WTC11 (cell line): ENCODE measurements around the gene MLLT1. TPM values are rescaled to one million over a fixed set of nuclear protein-coding genes. Genes with fewer than 3 reads are reported as not detected.

Source experiments
- ATAC-seq: fragments of 200-7000 bp; cut with Tn5 transposase; 2 replicates; pipeline ENCODE4 v1.10.0; 2021; ENCODE audit warnings: mild to moderate bottlenecking, moderate library complexity
- CTCF ChIA-PET: fragments of 300-600 bp; sonication (Branson Sonifier 250); formaldehyde crosslinking; loops from one replicate; lab custom pipeline; 2021; ENCODE audit warnings: antibody characterized with exemption; lab: Charles Lee
- POLR2A ChIA-PET: fragments of 350-600 bp; sonication (Branson Sonifier 250); formaldehyde crosslinking; loops from one replicate; lab custom pipeline; 2021; ENCODE audit warnings: antibody characterized with exemption; lab: Charles Lee
- DNase-seq: peaks from one replicate; pipeline ENCODE4 v3.0.0; 2021; ENCODE audit warnings: low spot score
- H3K27ac Mint-ChIP-seq: 2 replicates; pipeline ENCODE4 v1.8.0; 2021; ENCODE audit warnings: mixed read lengths
- H3K27me3 Mint-ChIP-seq: 2 replicates; pipeline ENCODE4 v1.8.0; 2021; ENCODE audit warnings: low read depth, mild to moderate bottlenecking, moderate library complexity, mixed read lengths
- H3K36me3 Mint-ChIP-seq: 2 replicates; pipeline ENCODE4 v1.8.0; 2021; ENCODE audit warnings: mixed read lengths
- H3K4me1 Mint-ChIP-seq: 2 replicates; pipeline ENCODE4 v1.8.0; 2022; ENCODE audit warnings: mixed read lengths
- H3K4me3 Mint-ChIP-seq: 2 replicates; pipeline ENCODE4 v1.8.0; 2021; ENCODE audit warnings: mild to moderate bottlenecking, moderate library complexity, mixed read lengths
- H3K9me3 Mint-ChIP-seq: 2 replicates; pipeline ENCODE4 v1.8.0; 2021; ENCODE audit warnings: mixed read lengths
- ATF1 ChIP-seq: sonication (generic); formaldehyde crosslinking; IDR thresholded peaks from 2 replicates; pipeline ENCODE4 v1.8.1; 2023; ENCODE audit warnings: mild to moderate bottlenecking, moderate library complexity, missing genetic modification reagents
- E2F1 ChIP-seq: sonication (generic); formaldehyde crosslinking; IDR thresholded peaks from 2 replicates; pipeline ENCODE4 v1.8.0; 2022; ENCODE audit warnings: mild to moderate bottlenecking, missing genetic modification reagents
- E2F5 ChIP-seq: sonication (generic); formaldehyde crosslinking; IDR thresholded peaks from 2 replicates; pipeline ENCODE4 v1.8.1; 2022; ENCODE audit warnings: mild to moderate bottlenecking, moderate library complexity, missing genetic modification reagents
- ESRRA ChIP-seq: sonication (generic); formaldehyde crosslinking; IDR thresholded peaks from 2 replicates; pipeline ENCODE4 v1.8.1; 2022; ENCODE audit warnings: mild to moderate bottlenecking, missing genetic modification reagents, borderline replicate concordance
- GRHL2 ChIP-seq: fragments of 250-450 bp; sonication (Bioruptor Pico); IDR thresholded peaks from 2 replicates; pipeline ENCODE4 v1.8.0; 2022; ENCODE audit warnings: mild to moderate bottlenecking, moderate library complexity; ENCODE audit not compliant: insufficient replicate concordance, severe bottlenecking
- IRF1 ChIP-seq: sonication (generic); formaldehyde crosslinking; IDR thresholded peaks from 2 replicates; pipeline ENCODE4 v1.8.0; 2023; ENCODE audit warnings: missing genetic modification reagents
- KAT7 ChIP-seq: sonication (generic); formaldehyde crosslinking; IDR thresholded peaks from 2 replicates; pipeline ENCODE4 v1.8.1; 2023; ENCODE audit warnings: missing genetic modification reagents, mild to moderate bottlenecking, borderline replicate concordance
- ZNF219 ChIP-seq: sonication (generic); formaldehyde crosslinking; IDR thresholded peaks from 2 replicates; pipeline ENCODE4 v1.8.0; 2023; ENCODE audit warnings: missing genetic modification reagents, mild to moderate bottlenecking, borderline replicate concordance
- ZNF317 ChIP-seq: sonication (generic); formaldehyde crosslinking; IDR thresholded peaks from 2 replicates; pipeline ENCODE4 v1.8.1; 2023; ENCODE audit warnings: low read depth, mild to moderate bottlenecking, moderate library complexity, missing genetic modification reagents, borderline replicate concordance
- total RNA-seq: library from RNA; stranded (reverse); gene quantifications from 3 replicates; pipeline ENCODE4 v1.2.3, GENCODE V29; 2021
- TF ChIP-seq, protein P1 (sequence below): sonication (generic); formaldehyde crosslinking; IDR thresholded peaks from 2 replicates; pipeline ENCODE4 v1.8.1; 2023; ENCODE audit warnings: mild to moderate bottlenecking, missing genetic modification reagents
- TF ChIP-seq, protein P2 (sequence below): sonication (generic); formaldehyde crosslinking; IDR thresholded peaks from 2 replicates; pipeline ENCODE4 v1.8.0; 2022; ENCODE audit warnings: mild to moderate bottlenecking, missing genetic modification reagents
- TF ChIP-seq, protein P3 (sequence below): sonication (generic); formaldehyde crosslinking; IDR thresholded peaks from 2 replicates; pipeline ENCODE4 v1.8.1; 2022; ENCODE audit warnings: missing genetic modification reagents, borderline replicate concordance

The MLLT1 gene
- total RNA-seq, 1 experiment from 2014 or later = 58.2 TPM

- TF ChIP-seq IRF1 (CRISPR knock-in tag) (no peak), E2F1 (CRISPR knock-in tag) (no peak), ZNF317 (no peak), GRHL2 (CRISPR knock-in tag) (no peak)
- TF ChIP-seq, protein P1, sequence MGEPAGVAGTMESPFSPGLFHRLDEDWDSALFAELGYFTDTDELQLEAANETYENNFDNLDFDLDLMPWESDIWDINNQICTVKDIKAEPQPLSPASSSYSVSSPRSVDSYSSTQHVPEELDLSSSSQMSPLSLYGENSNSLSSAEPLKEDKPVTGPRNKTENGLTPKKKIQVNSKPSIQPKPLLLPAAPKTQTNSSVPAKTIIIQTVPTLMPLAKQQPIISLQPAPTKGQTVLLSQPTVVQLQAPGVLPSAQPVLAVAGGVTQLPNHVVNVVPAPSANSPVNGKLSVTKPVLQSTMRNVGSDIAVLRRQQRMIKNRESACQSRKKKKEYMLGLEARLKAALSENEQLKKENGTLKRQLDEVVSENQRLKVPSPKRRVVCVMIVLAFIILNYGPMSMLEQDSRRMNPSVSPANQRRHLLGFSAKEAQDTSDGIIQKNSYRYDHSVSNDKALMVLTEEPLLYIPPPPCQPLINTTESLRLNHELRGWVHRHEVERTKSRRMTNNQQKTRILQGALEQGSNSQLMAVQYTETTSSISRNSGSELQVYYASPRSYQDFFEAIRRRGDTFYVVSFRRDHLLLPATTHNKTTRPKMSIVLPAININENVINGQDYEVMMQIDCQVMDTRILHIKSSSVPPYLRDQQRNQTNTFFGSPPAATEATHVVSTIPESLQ = no peak
- TF ChIP-seq, protein P2, sequence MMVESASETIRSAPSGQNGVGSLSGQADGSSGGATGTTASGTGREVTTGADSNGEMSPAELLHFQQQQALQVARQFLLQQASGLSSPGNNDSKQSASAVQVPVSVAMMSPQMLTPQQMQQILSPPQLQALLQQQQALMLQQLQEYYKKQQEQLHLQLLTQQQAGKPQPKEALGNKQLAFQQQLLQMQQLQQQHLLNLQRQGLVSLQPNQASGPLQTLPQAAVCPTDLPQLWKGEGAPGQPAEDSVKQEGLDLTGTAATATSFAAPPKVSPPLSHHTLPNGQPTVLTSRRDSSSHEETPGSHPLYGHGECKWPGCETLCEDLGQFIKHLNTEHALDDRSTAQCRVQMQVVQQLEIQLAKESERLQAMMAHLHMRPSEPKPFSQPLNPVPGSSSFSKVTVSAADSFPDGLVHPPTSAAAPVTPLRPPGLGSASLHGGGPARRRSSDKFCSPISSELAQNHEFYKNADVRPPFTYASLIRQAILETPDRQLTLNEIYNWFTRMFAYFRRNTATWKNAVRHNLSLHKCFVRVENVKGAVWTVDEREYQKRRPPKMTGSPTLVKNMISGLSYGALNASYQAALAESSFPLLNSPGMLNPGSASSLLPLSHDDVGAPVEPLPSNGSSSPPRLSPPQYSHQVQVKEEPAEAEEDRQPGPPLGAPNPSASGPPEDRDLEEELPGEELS = no peak
- TF ChIP-seq, all 79 proteins: peak for 0
Measured at GRCh38 chr19:6270822-6271221, 9.0 kb downstream of the MLLT1 start (continued).

DNA sequence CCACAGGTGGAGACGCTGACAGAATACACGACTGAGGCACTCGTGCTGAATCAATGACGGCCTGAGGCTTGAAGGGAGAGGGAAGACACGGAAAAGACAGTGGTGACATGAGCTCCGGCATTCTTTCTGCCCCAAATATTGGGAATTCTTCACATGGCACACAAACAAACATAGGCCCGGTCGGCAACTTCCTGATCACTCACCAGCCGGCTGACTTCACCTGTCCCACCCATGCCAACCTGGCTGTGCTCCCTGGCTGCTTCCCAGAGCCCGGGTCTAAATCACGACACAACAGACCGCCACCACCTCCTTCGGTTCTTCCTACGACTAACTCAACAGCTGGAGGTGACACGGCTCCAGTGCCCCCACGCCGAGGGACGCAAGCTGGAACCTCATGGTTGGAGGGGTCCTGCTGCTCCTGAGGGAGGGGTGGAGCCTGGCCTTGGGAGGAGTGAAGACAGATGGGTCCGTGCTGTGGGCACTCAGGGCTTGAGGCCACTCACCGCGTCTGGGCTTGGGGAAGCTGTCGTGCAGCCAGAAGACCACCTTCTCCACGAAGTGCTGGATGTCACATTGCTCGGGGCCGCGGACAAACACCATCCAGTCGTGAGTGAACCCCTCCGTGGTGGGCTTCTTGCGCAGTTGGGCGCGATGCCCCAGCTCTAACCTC is 9.6 kb downstream of the MLLT1 start:
- Mint-ChIP-seq H3K4me1 (peaks cover 42% of the 10 kb centered on the region), H3K27ac (peak overlapping the region; percentile 57)
- POLR2A ChIA-PET = no interaction called here
- TF ChIP-seq E2F5 (CRISPR knock-in tag) = no peak
- TF ChIP-seq ZNF219 (CRISPR knock-in tag) = no peak
- TF ChIP-seq, protein P1 = no peak
- TF ChIP-seq ATF1 (CRISPR knock-in tag) = no peak
- TF ChIP-seq, protein P3, sequence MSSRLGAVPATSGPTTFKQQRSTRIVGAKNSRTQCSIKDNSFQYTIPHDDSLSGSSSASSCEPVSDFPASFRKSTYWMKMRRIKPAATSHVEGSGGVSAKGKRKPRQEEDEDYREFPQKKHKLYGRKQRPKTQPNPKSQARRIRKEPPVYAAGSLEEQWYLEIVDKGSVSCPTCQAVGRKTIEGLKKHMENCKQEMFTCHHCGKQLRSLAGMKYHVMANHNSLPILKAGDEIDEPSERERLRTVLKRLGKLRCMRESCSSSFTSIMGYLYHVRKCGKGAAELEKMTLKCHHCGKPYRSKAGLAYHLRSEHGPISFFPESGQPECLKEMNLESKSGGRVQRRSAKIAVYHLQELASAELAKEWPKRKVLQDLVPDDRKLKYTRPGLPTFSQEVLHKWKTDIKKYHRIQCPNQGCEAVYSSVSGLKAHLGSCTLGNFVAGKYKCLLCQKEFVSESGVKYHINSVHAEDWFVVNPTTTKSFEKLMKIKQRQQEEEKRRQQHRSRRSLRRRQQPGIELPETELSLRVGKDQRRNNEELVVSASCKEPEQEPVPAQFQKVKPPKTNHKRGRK (CRISPR knock-in tag) = no peak
- TF ChIP-seq ZNF317 = no peak
- TF ChIP-seq KAT7 = no peak
- TF ChIP-seq ESRRA (CRISPR knock-in tag) = no peak
- TF ChIP-seq, all 79 proteins: peak for 0
- Mint-ChIP-seq H3K27me3 (no peaks in the 10 kb centered on the region), H3K36me3 (peaks cover 34% of the 10 kb centered on the region), H3K4me3 (no peak overlapping the region), H3K9me3 (no peaks in the 10 kb centered on the region)
- no peak for DNase-seq
- ATAC-seq = no peak
- CTCF ChIA-PET = interaction anchor here (1.2 to 3.8 kb wide), 5 partner anchors 10 to 64 kb away, joined by 4 to 39 read pairs (median 6); no protein-coding TSS in a partner anchor
